GM12892 (cell line): ENCODE data around the gene KLLN.
"Not testable (repeated sequence)": the region's sequence is repeated elsewhere in the genome, so short reads cannot be mapped to it uniquely, and the experiment has no call there.

Experiments used
- DNase-seq: peaks from one replicate; pipeline ENCODE4 v3.0.0; 2011; ENCODE audit not compliant: insufficient read length
- FAIRE-seq: peaks from 2 replicates; lab custom pipeline; 2011; peaks lifted over from hg19 to GRCh38; lab: Jason Lieb, UNC
- POLR2A ChIP-seq: IDR thresholded peaks from 2 replicates; pipeline ENCODE4 v1.6.1; 2011; ENCODE audit warnings: low read depth, low read length, control low read depth
- POLR2AphosphoS5 ChIP-seq: IDR thresholded peaks from 2 replicates; pipeline ENCODE4 v1.6.1; 2011; ENCODE audit warnings: low read depth, low read length, control low read depth
- TAF1 ChIP-seq: IDR thresholded peaks from 2 replicates; pipeline ENCODE4 v1.6.1; 2011; ENCODE audit warnings: low read depth, mild to moderate bottlenecking, control low read depth, low read length, borderline replicate concordance

The KLLN gene

DNA sequence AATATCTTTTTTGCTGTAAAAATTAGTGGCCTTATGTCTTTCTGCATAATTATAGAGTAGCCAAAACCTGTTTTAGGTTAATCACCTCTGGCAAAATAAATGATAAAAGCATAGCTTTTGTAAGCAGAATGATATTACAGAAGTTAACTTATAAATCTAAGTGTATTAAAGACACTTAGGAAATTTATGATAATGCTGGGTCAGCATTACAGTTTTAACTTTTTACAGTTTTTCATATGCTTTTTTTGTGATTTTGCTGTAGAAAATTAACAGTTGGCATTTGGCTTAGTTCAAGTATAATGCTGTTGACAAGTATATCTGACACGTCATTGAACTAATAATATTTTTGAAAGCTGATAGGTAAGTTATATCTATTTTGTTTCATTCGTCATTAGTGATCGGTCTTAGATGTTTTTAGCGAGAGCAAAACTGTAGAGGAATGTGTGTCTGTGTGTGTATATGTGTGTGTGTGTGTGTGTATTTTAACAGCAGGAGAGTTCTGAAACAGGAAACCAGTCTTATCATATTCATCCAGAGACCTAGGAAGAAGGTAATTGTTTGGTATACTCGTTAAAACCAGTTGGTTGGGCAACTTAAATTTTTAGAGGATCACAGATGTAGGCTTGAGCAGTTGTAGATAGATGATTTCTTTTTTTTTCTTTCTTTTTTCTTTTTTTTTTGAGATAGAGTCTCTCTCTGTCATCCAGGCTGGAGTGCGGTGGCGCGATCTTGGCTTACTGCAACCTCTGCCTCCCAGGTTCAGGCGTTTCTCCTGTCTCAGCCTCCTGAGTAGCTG is 15.5 kb upstream of the KLLN start:
- no peak for TF ChIP-seq POLR2A
- no peak for TF ChIP-seq POLR2AphosphoS5
- no peak for TF ChIP-seq TAF1
- no peak for FAIRE-seq
- DNase-seq, result no peak

DNA sequence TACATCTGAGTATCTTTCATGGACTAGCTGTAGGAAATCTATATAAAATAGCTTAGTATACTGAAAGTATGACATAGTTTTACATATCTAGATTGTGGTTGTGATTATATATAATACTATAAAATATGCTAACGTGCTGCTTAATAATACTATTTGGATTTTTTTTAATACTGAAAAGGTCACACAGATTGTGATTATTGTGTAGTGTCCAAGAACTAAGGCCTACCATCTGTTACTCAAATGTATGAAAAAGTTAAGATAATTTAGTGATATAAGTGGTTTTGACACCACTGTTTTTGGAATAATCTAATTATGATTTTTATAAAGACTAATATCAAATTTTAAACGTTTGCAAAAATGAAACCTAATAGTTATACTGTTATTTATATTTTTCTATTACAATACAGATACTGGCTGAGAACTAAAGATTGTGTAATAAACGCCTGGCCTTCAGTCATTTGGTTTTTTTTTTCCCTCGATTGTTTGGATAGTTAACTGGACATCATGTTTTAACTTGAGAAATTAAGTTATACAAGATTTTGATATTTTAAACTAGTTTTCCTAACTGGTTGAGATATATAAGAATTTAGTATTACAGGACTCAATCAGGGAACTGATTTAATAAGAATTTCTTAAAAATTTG is 12.7 kb upstream of the KLLN start:
- no peak for TF ChIP-seq POLR2AphosphoS5
- TF ChIP-seq TAF1, result no peak
- no peak for TF ChIP-seq POLR2A
- no peak for FAIRE-seq
- DNase-seq, result no peak

DNA sequence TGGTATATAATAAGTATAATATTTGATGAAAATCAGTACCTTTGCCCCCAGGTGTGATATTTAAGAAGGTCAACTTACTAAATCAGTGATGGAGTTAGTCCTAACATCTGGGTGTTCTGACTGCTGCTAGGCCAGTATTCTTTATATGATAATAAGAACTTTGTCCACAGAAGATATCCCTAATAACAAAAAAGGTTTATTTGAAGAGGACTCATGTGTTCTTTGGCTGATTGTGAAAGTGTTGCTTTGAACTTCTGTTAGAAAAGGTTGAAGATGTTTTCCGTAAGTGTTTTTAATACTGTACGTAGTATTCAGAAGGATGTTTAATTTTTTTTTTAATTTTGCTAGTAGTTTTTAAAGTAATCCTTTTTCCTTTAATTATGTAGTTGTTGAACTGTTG is 10.3 kb upstream of the KLLN start:
- no peak for TF ChIP-seq POLR2AphosphoS5
- no peak for TF ChIP-seq TAF1
- TF ChIP-seq POLR2A, result no peak
- no peak for FAIRE-seq
- no peak for DNase-seq

DNA sequence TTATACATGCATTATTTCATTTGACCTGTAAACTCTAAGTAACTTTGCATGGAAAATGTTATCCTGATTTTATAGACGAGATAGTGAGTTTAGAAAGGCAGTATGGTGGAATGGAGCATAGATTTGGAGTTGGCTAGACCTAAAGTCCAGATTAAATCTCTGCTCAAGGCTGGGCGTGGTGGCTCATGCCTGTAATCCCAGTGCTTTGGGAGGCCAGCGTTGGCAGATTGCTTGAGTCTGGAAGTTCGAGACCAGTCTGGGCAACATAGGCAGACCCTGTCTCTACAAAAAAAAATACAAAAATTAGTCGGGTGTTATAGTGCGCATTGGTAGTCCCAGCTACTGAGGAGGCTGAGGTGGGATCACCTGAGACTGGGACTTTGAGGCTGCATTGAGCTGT is 9.5 kb upstream of the KLLN start:
- TF ChIP-seq POLR2A (peak; percentile 36; the same call in 1 of the 2 replicates), TAF1 (no peak), POLR2AphosphoS5 (no peak)
- DNase-seq (no peak), FAIRE-seq (no peak)

DNA sequence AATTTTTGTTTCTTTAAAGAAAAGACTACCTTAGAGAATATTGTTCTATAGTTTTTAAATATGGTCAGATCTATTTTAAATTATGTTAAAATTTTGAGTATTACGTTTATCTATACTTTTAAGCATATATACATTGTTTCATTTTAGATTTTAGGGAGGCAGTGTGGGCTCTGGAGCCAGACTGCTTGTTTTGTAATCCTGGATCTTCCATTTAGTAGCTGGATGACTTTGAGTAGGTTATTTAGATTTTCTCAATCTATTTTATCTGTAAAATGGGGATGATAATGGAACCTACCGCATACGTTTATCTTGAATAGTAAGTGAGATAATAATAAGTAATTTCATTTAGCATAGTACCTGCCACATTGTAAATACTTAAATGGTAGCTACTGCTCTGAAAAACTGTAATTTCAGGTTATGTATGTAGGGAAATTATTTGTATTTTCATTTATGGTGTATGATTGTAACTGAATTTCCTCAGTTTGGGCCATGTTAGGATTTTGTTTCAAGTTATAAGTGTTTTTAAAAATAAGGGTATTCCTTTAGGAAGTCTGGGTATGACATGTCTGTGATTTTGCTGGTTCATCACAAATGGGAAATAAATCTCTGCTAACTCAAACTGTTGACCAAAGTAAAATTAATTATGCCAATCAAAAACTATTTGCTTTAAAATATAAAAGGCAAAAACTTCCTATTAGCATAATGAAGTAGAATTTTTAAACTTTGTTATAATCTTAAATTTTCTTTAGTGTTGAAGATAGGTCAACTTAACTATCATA is 6.6 kb upstream of the KLLN start:
- FAIRE-seq, result peak; percentile 21
- no peak for TF ChIP-seq TAF1
- TF ChIP-seq POLR2A, result no peak
- no peak for TF ChIP-seq POLR2AphosphoS5

DNA sequence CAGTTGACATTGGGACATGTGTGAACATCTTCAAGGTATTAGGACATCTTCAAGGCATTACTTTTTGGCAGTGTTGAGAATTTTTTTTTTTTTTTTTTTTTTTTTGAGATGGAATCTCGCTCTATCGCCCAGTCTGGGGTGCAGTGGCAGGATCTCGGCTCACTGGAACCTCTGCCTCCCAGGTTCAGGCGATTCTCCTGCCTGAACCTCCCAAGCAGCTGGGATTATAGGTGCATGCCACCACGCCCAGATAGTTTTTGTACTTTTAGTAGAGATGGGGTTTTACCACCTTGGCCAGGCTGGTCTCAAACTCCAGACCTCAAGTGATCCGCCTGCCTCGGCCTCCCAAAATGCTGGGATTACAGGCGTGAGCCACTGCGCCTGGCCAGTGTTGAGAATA is 5.8 kb upstream of the KLLN start:
- DNase-seq, FAIRE-seq: not testable (repeated sequence)

More for the DNA sequence above, 6.6 kb upstream of the KLLN start:
- DNase-seq, result no peak

DNA sequence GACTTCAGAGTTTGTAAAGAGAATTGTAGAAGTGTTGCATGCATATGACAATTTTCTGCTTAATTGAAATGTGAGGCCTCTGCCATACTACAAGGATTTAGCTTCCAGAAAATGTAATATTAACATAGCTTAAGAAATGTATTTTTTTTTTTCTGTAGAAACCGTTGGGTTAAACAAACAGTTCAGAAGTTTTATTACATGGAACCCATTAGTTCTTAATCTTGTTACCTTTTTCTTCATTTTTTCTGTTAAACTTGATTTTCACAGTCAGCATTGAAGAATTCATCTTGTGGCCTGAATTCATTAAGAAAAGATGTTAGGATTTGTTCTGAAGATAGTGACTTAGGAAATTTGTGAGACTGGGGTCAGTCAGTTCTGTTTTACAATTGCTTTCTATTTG is 4.9 kb upstream of the KLLN start:
- FAIRE-seq, result no peak
- no peak for TF ChIP-seq POLR2A
- TF ChIP-seq TAF1, result no peak
- DNase-seq, result no peak

DNA sequence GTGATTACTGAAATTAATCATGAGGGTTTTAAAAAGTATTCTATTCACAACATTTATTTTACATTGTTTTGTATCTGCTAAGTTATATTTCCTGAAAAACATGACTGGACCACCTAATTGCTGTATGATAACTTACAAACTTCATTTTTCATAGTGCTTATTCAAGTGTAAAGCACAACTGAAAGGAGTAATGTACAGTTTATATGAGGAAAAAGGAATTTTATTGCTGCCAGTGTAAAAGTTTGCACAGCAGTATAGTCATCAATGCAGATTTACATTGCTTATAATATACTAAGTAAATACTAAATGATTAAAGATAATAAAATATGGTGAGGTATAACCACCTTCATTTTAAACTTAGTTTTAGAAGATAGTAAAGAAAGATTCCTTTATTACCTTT is 4.1 kb upstream of the KLLN start:
- FAIRE-seq (no peak), DNase-seq (no peak)
- no peak for TF ChIP-seq POLR2AphosphoS5
- TF ChIP-seq POLR2A, result no peak
- TF ChIP-seq TAF1, result no peak

DNA sequence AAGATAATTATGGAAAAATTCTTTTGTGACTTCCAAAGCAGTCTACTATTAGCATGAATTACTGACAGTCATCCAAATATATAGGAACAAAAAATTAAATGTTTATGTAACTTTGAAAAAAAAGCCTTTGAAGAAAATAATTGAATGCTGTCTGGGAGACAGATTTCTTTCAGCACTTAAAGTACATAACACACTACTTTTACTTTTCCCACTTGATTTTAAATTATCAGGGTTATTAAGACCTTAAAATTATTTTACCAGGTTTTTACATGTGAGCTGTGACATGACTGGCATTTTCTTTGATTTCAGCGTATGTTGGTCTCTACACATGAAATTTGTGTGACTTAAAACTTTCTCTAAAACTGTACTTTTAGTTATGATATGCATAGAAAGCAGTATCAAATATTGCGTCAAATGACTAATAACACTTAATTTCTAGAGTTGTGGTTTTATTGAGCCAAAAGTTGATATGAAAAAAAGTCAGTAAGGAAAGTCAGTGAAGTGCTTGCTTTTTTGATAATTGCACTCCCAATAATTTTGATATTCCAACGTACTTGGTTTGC is 3.2 kb upstream of the KLLN start:
- TF ChIP-seq TAF1 (no peak), POLR2A (no peak), POLR2AphosphoS5 (no peak)
- DNase-seq (no peak), FAIRE-seq (peak; percentile 24)

DNA sequence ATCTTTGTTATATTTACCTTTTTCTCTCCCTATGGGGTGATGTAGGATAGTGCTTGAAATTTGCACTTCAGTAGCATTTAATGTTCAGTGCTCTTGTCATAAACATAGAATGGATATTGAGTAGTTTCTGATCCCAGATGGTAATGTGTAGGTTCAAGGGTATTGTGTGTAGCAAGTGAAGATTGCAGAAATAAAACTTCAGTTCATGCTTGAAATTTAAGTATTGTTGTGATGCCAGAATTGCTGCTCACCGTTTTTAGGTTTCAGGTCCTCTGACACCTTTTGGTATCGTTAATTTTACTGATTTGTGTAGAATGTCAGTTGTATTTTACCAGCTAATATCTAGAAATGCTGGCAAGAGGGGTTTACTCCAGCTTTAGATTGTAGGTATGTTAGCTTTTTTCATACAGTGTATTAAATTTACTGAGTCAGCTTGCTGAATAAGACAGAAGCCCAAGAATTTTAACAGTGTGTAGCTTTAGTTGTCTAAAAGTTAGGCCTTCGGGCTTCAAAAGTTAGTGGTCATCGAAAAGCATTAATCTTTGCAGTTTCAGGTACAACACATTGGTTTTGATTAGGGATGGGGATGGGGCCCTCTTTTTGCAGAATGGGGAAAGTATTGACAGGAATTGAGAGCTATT is 2.0 kb upstream of the KLLN start:
- FAIRE-seq (peak; percentile 46), DNase-seq (no peak)
- no peak for TF ChIP-seq POLR2A

DNA sequence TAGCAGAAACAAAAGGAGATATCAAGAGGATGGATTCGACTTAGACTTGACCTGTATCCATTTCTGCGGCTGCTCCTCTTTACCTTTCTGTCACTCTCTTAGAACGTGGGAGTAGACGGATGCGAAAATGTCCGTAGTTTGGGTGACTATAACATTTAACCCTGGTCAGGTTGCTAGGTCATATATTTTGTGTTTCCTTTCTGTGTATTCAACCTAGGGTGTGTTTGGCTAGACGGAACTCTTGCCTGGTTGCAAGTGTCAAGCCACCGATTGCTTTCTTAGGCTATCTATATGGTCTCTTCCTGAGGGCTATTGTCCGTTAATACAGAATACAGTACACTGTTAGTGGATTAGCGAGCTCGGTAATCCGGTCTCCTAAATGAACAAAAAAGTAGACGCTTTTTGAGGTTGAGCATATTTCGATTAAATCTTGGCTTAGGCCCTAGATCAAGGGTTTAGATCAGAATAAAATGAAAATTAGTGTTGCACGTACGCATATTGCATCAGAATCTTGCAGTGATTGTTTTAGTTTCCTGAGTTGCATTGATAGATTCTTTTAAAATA is 1.2 kb upstream of the KLLN start:
- TF ChIP-seq TAF1 (no peak), POLR2A (no peak), POLR2AphosphoS5 (no peak)
- FAIRE-seq, result no peak
- no peak for DNase-seq

DNA sequence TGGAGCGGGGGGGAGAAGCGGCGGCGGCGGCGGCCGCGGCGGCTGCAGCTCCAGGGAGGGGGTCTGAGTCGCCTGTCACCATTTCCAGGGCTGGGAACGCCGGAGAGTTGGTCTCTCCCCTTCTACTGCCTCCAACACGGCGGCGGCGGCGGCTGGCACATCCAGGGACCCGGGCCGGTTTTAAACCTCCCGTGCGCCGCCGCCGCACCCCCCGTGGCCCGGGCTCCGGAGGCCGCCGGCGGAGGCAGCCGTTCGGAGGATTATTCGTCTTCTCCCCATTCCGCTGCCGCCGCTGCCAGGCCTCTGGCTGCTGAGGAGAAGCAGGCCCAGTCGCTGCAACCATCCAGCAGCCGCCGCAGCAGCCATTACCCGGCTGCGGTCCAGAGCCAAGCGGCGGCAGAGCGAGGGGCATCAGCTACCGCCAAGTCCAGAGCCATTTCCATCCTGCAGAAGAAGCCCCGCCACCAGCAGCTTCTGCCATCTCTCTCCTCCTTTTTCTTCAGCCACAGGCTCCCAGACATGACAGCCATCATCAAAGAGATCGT is 690 bp upstream of the KLLN start:
- DNase-seq, FAIRE-seq: not testable (repeated sequence)
